ENCODE measurements around the gene SMARCB1. TPM values are rescaled to one million over a fixed set of nuclear protein-coding genes. Genes with fewer than 3 reads are reported as not detected.
A peak's percentile ranks its signal among the peaks of the same experiment; 100 is the strongest.

Gene SMARCB1
- total RNA-seq, 4 donors from 2014 or later = 39.1 to 64.4 (median 51.6) TPM

DNA sequence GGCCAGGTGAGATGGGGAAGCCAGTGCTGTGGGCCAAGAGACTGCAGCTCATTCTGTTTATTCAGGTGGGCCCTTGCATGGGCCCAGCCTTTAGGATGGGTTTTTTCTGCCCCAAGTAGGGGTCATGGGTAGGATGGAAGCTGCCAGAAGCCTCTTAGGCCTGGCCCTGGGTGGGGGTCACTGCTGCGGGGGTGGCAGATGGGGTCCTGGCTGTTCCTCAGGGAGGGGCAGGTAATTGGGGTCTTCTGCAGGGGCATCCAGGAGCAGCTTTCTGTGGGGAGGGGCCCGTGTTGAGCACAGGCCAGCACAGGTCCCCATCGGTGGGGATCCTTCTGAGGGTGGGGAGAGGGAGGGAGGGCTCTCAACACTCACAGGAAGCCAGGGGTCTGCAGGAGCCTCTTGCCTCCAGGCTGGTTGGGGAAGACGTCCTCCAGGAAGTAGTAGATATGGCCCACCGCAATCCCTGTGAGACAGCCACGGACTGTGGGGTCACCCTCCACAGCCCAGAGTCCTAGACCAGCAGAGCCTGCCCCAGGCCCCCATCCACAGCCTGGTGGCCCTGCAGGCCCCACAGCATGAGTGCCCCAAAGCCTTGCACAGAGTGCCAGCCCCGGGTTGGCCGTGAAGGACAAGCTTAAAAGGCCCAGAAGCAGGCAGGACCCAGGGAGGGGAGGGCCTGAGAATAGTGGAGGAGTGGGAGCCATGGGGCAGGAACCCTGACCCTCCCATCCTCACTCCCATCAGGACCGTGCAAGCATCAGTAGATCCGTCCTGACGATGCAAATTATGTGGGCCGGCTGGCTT lies 50.1 kb downstream of the SMARCB1 start:
- DNase-seq = no peak

DNA sequence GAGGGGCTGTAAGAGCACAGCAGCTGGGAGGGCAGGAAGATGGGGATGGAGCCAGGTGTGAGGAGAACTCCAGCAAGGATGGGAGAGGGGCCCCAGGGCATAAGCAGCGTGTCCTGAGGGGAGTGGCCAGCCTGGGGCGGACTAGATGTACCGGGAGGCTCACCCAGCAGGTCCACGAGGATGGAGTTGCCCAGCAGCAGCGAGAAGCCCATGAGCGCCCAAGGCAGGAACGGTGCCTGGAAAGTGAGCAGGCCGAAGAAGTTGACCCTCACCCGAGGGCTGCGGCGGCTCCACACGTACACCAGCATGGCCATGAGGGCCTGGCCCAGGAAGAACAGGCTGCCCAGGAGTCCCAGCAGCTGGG lies 50.7 kb downstream of the SMARCB1 start:
- intact Hi-C loops (cut with DNase I; ENCODE audit: low total_unique reads) = no loop called here
- H3K4me1 ChIP-seq = peaks cover 0 to 15% of the 10 kb centered on the region in 2 donors
- DNase-seq = no peak

More for the DNA sequence above, 50.1 kb downstream of the SMARCB1 start:
- no peaks in the 10 kb centered on the region for H3K9me3 ChIP-seq
- H3K27ac ChIP-seq = no peak overlapping the region
- H3K4me1 ChIP-seq = peaks cover 0 to 15% of the 10 kb centered on the region in 2 donors
- intact Hi-C loops (cut with DNase I; ENCODE audit: low total_unique reads) = no loop called here
- no peaks in the 10 kb centered on the region for H3K27me3 ChIP-seq
- TF ChIP-seq, protein P1, sequence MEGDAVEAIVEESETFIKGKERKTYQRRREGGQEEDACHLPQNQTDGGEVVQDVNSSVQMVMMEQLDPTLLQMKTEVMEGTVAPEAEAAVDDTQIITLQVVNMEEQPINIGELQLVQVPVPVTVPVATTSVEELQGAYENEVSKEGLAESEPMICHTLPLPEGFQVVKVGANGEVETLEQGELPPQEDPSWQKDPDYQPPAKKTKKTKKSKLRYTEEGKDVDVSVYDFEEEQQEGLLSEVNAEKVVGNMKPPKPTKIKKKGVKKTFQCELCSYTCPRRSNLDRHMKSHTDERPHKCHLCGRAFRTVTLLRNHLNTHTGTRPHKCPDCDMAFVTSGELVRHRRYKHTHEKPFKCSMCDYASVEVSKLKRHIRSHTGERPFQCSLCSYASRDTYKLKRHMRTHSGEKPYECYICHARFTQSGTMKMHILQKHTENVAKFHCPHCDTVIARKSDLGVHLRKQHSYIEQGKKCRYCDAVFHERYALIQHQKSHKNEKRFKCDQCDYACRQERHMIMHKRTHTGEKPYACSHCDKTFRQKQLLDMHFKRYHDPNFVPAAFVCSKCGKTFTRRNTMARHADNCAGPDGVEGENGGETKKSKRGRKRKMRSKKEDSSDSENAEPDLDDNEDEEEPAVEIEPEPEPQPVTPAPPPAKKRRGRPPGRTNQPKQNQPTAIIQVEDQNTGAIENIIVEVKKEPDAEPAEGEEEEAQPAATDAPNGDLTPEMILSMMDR (IDR thresholded peaks at IDR 0.05) = no peak
- no peak for TF ChIP-seq POLR2A (IDR thresholded peaks at IDR 0.05)
- H3K4me3 ChIP-seq = no peak overlapping the region
- no peaks in the 10 kb centered on the region for H3K36me3 ChIP-seq

DNA sequence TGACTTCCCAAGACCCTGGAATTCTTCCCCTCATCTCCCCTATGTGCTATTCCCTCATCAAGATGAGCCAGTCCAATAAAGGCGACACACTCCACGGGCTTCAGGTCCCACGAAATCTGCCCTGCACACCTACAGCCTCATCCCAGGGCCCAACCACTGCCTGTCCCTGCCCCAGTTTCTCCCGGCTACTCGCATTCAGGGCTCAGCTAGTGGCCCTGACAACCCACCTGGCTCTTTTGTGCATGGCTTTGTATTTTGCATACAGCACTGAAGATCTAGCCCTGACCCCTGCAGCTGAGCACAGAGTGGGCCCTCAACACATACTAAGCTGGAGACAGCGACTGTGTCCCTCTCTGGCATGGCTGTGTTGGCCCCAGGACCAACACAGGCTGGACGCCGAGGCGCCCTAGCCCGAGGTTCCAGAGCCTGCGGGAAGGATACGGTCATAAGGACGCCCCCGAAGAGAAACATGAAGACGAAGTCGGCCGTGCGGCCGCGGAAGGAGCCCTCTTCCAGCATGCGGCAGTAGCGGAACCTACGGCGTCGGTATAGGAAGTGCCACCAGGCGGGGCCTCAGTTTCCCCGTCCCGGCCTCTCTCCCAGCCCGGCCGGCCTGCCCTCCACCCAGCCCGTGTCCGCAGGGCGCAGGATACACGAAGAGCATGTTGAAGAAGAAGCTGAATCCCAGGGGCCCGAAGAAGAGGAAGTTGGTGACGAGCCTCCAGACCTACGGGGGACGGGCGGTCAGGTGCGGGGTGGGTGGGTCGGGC lies 51.3 kb downstream of the SMARCB1 start:
- Histone ChIP-seq H3K36me3 (no peaks in the 10 kb centered on the region), H3K9me3 (no peaks in the 10 kb centered on the region), H3K4me3 (peak overlapping the region; percentile 15 to 33), H3K27me3 (no peaks in the 10 kb centered on the region), H3K4me1 (peaks cover 0 to 15% of the 10 kb centered on the region in 2 donors), H3K27ac (no peak overlapping the region)
- intact Hi-C loops (cut with DNase I; ENCODE audit: low total_unique reads) = no loop called here
- DNase-seq = no peak
- TF ChIP-seq, protein P1 (IDR thresholded peaks at IDR 0.05) = no peak
- TF ChIP-seq POLR2A (IDR thresholded peaks at IDR 0.05) = no peak

More for the DNA sequence above, 50.7 kb downstream of the SMARCB1 start:
- no peaks in the 10 kb centered on the region for H3K36me3 ChIP-seq
- TF ChIP-seq POLR2A (IDR thresholded peaks at IDR 0.05) = no peak
- TF ChIP-seq, protein P1 (IDR thresholded peaks at IDR 0.05) = no peak
- H3K4me3 ChIP-seq = no peak overlapping the region
- no peaks in the 10 kb centered on the region for H3K27me3 ChIP-seq
- H3K9me3 ChIP-seq = no peaks in the 10 kb centered on the region
- no peak overlapping the region for H3K27ac ChIP-seq

DNA sequence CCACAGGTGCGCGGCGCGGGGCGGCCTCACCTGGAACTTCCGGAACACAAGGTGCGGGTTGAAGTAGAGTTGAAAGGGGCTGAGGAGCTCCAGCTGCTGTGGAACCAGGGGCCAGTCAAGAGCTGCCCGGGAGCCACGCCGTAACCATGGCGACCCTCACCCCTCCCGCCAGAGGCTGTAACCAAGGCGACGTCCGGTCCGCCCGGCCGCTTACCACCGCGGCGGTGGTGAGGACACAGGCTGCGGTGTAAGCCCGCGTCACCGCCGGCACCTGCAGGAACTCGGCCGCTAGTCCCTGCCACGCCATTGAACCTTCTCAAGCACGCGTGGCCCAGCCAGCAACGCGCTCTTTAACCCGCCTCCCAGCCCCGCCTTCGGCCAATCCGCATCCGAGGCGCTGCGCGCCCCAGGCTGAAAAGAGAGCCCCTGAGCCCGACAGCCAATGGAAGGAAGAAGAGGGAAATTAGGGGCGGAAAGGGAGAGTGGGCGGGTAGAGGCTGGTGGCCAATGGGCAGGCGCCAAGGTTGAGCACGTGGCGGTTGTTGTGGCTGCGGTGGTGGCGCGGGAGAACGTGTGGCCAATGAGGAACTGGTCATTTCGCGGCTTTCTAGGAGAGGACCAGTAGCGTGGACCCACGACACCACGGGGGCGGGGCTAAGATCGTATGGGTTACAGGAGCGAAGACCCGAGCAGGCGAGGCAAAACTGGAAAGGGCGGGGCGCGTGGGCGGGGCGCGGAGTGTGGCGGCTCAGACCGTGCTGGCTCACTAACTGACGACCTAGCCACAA lies 52.1 kb downstream of the SMARCB1 start, which contains the start of gene DERL3:
Gene DERL3 (minus strand): TSS at position 326 of the 788 bp plus-strand sequence. CDS start 19 bp downstream, at position 307.
- no peaks in the 10 kb centered on the region for H3K9me3 ChIP-seq
- H3K4me3 ChIP-seq = peak within 1 kb of the TSS; percentile 15 to 33
- intact Hi-C loops (cut with DNase I; ENCODE audit: low total_unique reads) = no loop called here
- DNase-seq = peak; percentile 89 to 92
- peaks cover 0 to 15% of the 10 kb centered on the region in 2 donors for H3K4me1 ChIP-seq
- no peak within 1 kb of the TSS for H3K27ac ChIP-seq
- no peaks in the 10 kb centered on the region for H3K36me3 ChIP-seq
- H3K27me3 ChIP-seq = no peaks in the 10 kb centered on the region
- TF ChIP-seq, protein P1 (IDR thresholded peaks at IDR 0.05) = no peak
